Inferior parietal cortex (tissue), 1 donor: Measurements from ENCODE around the gene SLAMF7.
A peak's percentile ranks its signal among the peaks of the same experiment; 100 is the strongest.
"Not testable (repeated sequence)": the region's sequence is repeated elsewhere in the genome, so short reads cannot be mapped to it uniquely, and the experiment has no call there.

Source experiments
- DNase-seq: peaks from one replicate; pipeline ENCODE4 v3.0.0-alpha.2; 2016; ENCODE audit errors: extremely low spot score

SLAMF7 gene

DNA sequence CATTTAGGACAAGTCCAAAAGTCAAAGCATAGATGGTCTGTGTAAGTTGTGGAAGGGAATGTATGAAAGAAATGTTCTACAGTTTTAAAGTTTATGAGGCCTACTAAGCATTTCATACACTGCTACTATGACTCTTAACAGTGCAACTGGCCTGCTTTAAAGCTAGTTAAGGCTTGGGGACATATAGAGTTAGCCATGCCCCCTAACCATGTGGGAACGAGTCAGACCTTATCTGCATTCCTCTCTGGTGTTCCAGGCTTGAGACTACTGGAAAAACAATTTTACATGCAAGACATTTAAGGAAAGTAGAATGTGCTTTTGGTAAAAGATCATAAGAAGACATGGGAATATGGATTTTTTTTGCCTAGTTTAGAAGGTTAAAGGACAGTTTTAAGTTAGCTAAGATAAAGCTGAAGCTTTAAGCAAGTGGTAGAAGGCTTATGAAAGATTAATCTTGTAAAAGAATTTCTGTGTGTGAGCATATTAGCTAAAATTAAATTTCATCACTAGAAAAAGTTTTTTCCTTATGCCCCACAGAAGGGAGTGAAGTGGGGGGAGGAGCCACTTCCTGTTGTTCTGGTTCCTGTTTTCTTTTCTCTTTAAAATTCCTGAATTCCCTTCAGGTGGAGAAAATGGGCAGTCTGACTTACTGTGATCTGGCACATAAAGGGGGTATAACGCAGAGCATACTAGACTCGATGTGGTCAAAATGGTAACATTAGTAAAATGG is 18.5 kb upstream of the SLAMF7 start:
- no peak for DNase-seq

DNA sequence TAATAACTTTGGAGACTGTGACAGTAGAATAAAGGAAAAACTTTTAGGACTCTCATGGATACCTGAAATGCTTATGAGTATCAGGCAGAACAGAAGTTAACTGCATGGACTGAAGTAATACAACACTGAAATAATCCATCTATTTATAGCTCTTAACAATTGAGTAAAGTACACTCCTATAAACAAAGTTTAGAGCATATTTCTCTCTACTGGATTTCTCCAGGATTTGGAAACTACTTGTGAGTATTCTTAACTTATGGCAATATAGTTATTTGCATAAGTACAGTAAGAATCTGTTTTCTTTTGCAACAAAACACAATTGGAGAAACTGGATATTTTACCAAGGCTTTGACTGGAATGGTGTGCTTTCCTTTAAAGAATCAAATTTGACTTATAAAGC is 17.6 kb upstream of the SLAMF7 start:
- no peak for DNase-seq

DNA sequence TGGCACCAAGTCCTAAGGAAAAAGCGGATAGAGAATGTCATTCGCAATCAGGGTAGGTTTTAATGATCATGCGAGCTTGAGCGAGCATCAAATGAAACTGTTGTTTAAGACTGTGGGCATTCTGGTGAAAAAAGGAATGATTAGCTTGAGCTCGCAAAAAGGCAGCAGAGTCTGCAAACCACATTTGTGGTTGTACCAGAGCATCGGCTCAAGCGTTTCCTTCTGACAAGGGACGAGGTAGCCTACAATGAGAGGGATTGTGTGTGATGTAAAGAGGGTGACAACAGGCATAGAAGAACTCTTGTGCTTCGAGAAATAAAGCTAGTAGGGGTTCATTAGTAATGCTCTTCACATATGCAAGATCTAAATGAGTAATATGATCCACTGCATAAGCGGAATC is 16.3 kb upstream of the SLAMF7 start:
- no peak for DNase-seq

DNA sequence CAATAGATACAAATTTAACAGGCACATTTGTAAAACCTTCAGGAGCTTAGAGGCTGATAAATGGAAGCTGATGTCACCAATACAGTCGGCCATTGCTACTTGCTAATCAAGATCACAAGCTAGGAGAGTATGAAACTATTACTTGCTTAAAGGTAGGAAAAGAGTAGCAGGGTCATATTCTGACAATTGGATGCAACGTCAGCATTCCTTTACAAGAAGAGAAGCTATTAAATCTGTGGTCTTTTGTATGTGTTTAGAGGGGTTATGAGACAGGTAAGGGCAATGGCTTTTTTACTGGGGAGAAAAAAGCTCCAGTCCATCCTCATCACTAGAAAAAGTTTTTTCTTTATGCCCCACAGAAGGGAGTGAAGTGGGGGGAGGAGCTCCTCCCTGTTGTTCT is 15.7 kb upstream of the SLAMF7 start:
- DNase-seq: no peak

DNA sequence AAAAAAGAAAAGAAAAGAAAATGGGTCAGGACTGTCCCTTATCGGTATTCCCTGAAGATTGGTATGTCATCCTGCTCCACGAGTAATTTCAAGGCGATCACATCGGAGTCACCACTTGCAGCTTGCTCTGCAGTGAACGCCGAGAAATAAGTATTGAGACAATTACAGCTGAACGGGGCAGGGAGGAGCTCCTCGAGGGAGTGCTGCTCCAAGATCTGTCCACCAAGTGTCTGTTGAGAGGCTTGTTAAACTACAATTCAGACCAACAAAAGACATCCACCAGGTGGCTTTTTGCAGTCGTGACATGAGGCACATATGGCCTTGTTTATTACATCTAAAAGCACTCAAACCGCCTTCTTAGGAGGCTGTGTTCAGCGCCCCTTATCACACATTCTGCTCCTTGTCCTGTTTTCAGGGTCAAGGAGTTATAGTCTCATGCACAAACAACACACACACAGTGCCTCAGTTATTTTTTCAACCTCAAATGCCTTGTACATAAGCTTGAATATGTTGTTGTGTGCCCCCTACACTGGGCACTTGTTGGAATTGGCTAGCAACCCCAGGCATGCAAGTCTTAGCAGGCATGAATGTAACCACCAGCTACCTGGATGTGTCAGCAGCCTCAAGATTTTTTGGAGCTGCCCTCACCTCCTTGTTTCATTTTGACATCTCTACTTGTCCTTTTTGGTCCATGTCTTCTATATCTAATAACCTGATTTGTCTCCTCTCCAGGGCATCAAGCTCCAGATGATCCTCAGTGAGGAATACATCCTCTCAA is 14.4 kb upstream of the SLAMF7 start:
- no peak for DNase-seq

DNA sequence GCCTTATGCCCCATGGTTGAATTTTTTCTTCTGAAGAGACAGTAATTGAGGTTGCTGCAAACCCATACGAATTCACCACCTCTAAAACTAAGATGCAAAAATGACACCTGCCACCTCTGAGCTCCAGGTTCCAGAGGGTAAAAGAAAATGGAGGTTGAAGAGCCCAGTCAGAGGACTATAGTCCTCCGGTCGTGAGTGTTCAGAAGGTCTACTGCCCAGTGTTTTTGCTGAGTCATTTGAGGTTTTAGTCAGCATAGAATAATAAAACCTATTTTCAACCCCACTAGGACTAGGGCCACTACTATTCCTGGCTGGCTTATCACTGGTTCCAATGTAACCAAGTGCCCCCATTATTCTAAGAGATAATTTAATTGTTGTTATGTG is 12.9 kb upstream of the SLAMF7 start:
- DNase-seq: no peak

DNA sequence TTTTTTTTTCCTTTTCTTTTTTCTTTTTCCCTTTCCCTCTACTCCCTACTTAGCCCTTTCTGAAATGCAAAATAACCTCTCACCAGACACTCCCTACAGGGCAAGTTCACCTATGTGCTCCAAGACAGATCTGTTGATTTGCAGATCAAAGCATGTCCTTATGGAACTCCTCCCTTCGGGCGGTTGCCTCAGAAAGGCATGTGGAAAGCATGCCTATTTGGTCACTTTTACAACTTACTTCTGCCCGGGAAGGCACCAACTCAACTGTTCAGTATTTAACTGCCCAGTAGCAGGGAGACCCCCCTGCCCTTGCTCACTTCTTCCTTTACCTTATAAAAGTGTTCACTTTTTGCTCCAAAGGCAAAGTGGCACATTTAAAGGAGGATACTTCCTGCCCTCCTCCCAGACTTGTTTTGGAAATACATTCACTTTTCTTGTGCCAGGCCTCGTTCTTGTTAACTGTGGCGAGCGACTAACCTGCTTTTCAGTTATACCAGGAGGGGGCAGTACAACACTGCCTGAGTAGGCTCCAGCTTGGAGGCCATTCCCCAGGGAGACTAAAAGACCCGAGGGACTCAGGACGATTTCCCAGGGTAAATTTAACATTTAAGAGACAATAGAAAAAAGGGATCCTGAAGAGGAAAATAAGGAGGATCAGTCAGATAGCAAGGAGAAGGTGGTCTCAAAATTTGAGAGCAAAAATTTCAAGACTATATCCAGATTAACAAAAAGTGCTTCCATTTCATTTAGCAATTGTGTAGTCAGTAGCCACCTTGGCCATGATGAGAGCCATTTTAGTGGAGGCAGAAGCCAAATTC is 12.3 kb upstream of the SLAMF7 start:
- peak; percentile 85 for DNase-seq

DNA sequence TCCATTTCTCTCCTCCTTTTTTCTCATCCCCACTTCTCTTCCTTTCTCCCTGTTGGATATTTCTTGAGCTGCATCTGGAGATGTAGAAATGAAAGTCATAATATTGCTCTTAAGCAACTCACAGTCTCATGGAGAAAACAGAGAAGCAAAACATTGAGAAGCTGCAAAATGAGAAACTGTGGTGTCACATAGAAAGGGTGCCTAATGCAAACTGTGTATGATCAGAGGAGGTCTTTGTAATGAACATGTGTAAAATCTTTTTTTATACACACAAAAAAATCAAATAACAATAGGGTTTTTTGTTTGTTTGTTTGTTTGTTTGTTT is 11.8 kb upstream of the SLAMF7 start:
- DNase-seq: no peak

DNA sequence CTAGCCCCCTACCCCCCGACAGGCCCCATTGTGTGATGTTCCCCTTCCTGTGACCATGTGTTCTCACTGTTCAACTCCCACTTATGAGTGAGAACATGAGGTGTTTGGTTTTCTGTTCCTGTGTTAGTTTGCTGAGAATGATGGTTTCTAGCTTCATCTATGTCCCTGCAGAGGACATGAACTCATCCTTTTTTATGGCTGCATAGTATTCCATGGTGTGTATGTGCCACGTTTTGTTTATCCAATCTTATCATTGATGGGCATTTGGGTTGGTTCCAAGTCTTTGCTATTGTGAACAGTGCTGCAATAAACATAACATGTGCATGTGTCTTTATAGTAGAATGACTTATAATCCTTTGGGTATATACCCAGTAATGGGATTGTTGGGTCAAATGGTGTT is 7.5 kb upstream of the SLAMF7 start:
- DNase-seq: not testable (repeated sequence)

DNA sequence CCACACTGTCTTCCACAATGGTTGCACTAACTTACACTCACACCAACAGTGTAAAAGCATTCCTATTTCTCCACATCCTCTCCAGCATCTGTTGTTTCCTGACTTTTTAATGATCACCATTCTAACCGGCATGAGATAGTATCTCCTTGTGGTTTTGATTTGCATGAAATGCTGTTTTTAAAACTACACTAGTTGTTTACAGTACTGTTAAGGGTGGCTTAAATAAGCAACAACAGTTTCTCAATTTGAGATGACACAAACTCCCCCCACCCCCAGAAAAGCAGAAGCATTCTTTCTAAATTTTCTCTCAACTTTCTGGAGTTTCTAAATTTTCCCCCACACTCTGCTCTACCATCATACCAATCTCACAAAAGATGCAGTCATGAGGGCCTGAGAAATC is 7.1 kb upstream of the SLAMF7 start:
- DNase-seq: no peak

DNA sequence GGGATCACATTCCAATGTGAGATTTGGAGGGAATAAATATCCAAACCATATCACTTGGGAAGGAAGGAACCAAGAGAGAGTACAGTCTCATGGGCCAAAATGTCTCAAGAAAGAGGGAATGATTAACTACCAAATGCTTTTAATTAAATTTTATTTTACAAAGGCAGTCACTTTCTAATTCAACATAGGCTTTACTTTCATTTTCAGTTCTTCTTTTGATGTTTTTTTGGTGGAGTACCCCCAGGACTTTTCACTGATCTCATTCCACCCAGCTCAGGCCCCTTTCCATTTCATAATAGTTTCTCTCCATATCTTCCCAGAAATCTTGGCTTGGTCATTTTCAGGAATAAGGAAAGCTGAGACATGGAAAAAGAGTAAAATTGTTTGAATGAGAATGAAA is 5.1 kb upstream of the SLAMF7 start:
- DNase-seq: no peak

DNA sequence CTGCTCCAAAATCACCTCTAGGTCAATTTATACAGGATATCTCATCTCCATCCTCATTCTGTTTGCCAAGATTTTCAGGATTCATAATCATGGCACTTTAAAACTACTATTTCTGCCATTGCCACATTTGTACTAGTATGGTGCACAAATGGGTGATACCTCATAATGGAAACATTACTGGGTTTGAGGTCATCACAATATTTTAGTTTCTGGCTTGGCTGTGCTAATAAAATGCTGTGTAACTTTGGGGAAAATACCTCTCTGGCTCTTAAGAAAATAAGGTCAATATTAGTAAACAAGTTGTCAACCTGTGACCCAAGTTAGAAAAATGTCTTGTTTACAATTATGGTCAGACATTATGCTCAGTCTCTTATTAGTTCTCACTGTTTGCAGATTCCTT is 4.7 kb upstream of the SLAMF7 start:
- DNase-seq: no peak

DNA sequence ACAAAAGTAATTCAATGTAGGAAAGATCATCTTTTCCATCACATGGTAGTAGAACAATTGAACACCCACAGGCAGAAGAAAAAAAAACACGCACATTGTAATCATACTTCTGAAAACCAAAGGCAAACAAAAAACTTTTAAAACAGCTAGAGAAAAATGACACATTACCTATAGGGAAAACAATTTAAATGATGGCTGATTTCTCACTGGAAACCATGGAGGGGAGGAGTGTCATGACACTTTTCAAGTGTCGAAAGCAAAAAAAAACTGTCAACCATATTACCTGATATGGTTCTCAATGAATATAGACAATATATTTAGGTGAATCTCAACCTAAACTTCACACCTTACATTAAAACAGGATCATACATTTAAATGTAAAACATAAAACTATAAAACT is 776 bp upstream of the SLAMF7 start:
- no peak for DNase-seq

DNA sequence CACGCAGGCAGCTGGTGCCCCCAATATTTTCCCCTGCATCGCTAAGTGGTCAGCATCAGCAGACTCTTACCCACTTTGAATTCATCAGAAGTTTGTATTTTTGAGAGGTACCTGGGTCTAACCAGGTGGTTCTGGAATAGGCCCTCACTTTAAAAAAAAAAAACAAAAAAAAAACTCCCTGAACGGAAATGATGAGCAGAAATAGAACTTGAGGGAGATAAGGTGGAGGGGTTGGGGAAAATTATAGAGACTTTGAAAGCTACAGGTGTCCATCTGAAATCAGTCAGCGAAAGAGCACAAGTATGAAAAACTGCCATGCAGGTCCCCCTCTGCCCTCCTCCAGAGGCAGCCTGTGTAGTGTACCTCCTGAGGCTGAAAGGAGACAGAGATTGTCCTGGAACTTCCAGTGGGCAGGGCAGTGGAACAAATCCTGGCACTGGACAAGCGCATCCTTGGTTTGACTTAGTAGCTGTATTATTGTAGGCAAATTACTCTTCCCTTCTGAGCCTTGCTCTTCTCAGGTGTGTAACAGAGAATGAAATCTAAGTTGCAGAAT is 1.2 kb downstream of the SLAMF7 start:
- DNase-seq: no peak

DNA sequence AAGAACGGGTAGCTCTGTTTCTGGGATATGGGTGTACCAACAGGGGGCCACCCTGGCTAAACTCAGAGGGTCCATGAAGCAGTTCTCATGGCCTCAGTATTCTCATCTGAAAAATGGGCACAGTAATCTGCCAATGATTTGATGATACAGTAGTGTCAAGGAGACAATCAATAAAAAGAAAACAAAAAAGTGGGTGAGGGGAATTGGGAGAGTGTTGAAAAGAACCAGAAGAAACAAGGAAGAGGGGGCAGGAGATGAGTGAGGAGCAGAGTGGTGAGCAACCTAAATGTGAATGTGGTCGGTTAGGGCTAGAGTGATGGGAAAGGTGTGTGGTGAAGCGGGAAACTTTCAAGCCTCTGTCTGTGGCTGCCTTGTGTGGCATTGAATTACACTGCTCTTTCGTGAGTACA is 2.0 kb downstream of the SLAMF7 start:
- DNase-seq: no peak

DNA sequence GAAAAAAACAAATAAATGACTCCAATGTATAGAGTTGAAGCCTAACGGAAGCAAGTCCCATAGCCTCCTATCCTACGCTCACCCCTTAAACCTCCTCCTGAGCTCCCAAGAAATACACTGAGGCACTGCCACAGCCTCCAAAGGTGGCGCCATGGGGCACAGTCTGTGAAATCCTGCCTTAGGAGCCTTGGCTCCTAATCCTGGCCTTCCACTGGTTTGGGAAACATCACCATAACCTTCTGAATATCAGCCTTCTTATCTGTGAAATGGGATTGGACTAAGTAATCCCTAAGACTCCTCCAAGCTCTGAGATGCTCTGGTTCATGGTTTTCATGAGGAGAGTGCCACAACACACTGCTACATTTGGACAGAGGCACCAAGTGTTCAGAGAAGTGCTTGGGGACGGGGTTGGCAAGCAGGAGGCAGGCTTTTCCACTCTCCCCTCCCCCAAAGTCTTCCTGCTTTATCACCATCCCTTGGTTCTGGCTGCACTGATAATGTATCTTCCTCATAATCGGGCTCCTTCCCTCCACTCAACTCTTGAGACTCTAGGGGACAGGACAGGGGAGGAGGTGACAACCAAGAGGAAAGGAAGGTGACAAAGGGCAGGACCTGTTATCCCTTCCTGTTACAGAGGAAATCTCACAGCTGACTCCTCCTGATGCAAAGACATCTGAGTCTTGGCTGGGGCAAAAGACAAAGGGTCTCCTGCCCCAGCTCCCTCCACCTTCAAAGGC is 2.7 kb downstream of the SLAMF7 start:
- no peak for DNase-seq

DNA sequence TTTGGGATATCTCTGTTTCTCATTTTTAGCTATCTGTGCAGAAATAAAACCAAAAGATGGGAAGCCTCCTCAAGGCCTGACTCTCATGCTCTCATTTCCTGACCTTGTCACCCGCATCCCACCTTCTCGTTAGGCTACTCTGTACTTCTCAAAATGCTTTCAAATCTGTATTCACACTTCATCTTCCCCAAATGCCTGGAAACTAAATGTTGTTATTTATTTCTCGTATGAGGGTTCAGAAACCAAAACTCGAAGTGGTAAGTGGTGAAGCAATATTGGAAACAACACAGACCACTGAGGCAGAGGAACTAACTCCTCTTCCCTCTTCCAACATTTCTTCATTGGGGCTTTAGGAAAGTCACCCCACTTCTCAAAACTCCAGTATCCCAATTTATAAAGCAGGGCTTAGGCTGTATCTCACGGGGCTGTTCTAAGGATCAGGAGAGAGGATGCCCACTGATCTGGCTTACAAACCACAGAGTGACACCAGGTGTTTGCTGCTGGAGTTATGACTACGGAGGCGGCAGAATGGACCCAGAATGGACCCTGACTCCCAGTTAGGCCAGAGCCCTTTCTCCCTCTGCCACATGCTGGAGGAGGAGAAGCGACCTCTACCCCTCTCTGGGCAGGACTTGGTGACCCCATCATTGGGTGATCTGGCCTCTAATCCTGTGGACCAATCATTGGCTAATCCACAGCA is 3.5 kb downstream of the SLAMF7 start:
- no peak for DNase-seq

DNA sequence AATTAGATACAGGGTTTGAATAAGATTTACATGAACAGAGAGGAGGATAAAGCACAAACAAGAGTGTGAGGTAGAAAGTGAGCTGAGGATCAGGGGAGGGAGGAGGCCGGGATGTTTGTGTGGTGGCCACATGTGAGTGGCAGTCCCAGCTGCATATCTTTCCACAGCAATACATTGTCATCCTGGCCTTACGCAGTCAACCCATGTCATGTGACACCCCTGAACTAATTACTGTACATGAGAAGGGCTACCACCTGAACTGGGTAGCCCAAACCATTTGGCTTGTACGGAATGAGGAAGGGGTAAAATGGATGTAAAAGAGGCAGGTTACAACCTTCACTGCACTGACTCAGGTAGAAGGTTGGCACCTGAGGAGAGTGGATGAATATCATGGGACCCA is 4.2 kb downstream of the SLAMF7 start:
- no peak for DNase-seq

DNA sequence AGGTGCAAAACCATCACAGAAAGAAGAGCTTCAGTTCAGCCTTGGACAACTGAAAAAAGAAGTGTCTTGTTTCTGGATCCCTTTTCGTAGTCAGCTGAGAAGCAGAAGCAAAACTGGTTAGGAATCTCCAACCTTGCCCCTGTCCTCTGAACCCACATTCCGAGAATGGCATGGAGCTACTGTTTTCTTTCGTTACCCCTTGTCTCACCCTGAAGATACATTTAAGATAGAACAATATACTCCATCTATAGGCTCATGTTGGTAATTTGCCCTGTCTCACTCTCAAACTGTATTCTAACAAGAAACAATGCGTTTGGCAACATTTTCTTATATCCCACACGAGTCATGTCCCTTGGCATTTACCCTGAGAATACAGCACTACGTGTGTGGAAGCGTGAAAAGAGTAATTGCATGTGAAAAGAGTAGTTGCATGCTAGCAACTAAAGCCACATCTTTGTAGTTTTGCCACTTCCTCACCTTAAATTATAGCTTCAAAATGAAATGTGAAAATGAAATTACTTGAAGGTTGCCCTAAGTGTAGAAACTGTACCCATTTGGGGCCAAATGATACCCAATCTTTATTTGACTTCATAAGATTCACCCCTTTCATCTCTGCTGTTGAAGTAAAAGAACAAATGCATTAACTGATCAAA is 5.3 kb downstream of the SLAMF7 start:
- no peak for DNase-seq

DNA sequence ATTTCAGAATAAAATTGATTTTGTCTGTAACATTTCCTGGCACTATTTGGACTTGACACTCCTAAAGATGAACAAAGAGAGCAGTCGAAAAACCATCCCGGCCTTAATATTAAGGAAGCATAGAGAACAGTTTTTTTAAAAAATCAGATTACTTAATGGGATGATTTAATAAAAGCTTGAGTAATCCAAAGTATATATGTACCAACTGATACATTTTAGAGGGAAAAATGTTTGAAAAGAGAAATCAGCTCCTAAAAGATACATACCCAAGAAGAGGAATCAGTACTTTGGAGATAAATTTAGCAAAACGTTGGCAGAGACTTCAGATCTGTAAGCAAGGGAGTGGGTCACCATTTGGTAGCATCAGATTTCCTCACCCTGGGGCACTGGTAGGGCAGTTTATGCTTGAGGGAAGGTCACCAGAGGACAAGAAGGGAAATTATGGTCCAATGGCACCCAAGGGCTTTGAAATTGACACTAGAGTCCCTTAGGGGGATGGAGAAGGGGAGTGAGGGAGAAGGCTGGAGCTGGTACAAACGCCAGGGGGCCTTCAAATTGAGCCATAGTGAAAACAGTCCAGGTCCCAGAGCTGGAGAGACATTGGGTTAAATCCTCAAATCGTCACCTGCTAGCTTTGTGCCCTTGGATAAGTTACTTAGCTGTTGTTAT is 5.9 kb downstream of the SLAMF7 start:
- no peak for DNase-seq
